ENCODE data around the gene PLXND1. TPM values are rescaled to one million over a fixed set of nuclear protein-coding genes. Genes with fewer than 3 reads are reported as not detected.

Gene PLXND1
- total RNA-seq, 2 donors from 2014 or later, result 73.1 to 83.2 TPM

- Histone ChIP-seq H3K9me3 (ENCODE audit: control insufficient read depth, low read length) (no peaks in the 10 kb centered on the region), H3K36me3 (ENCODE audit: control insufficient read depth, insufficient read depth, low read length) (peaks cover 19% of the 10 kb centered on the region), H3K4me1 (ENCODE audit: control insufficient read depth, insufficient read depth, low read length) (no peaks in the 10 kb centered on the region), H3K4me3 (ENCODE audit: low read length) (no peak overlapping the region), H3K27me3 (ENCODE audit: control insufficient read depth, insufficient read depth, low read length, poor library complexity, severe bottlenecking) (no peaks in the 10 kb centered on the region), H3K27ac (ENCODE audit: low read depth, low read length) (no peak overlapping the region), H3K9ac (ENCODE audit: extremely low read depth, low read length, poor library complexity, severe bottlenecking) (no peak overlapping the region)
- Mint-ChIP-seq H3K4me3 (no peak overlapping the region), H3K27me3 (ENCODE audit: insufficient read depth) (no peaks in the 10 kb centered on the region), H3K4me1 (no peaks in the 10 kb centered on the region), H3K27ac (peak overlapping the region; percentile 13), H3K9me3 (no peaks in the 10 kb centered on the region), H3K36me3 (ENCODE audit: low read depth) (peaks cover 33% of the 10 kb centered on the region)
- no peak for DNase-seq
- WGBS, 2 experiments (ENCODE audit: insufficient coverage in 1 of 2, insufficient read length in 1 of 2), result 93 to 96% methylated on average over 10 of the region's 10 CpGs
- TF ChIP-seq CTCF (conservative IDR thresholded peaks at IDR 0.05), result no peak
Observed at GRCh38 chr3:129514110-129514509, 92.4 kb downstream of the PLXND1 start.

GRCh38 chr3:129513705-129514104 is 92.8 kb downstream of the PLXND1 start:
- no peaks in the 10 kb centered on the region for H3K9me3 ChIP-seq (ENCODE audit: control insufficient read depth, low read length)
- Mint-ChIP-seq H3K27ac (peak overlapping the region; percentile 13), H3K27me3 (ENCODE audit: insufficient read depth) (no peaks in the 10 kb centered on the region), H3K4me3 (no peak overlapping the region), H3K4me1 (no peaks in the 10 kb centered on the region), H3K36me3 (ENCODE audit: low read depth) (peaks cover 30% of the 10 kb centered on the region), H3K9me3 (no peaks in the 10 kb centered on the region)
- no peak overlapping the region for H3K27ac ChIP-seq (ENCODE audit: low read depth, low read length)
- H3K4me3 ChIP-seq (ENCODE audit: low read length), result no peak overlapping the region
- H3K27me3 ChIP-seq (ENCODE audit: control insufficient read depth, insufficient read depth, low read length, poor library complexity, severe bottlenecking), result no peaks in the 10 kb centered on the region
- TF ChIP-seq CTCF (conservative IDR thresholded peaks at IDR 0.05), result no peak
- 92 to 96% methylated on average over 8 of the region's 8 CpGs for WGBS, 2 experiments (ENCODE audit: insufficient coverage in 1 of 2, insufficient read length in 1 of 2)
- peaks cover 19% of the 10 kb centered on the region for H3K36me3 ChIP-seq (ENCODE audit: control insufficient read depth, insufficient read depth, low read length)
- H3K4me1 ChIP-seq (ENCODE audit: control insufficient read depth, insufficient read depth, low read length), result no peaks in the 10 kb centered on the region
- DNase-seq, result no peak
- no peak overlapping the region for H3K9ac ChIP-seq (ENCODE audit: extremely low read depth, low read length, poor library complexity, severe bottlenecking)

GRCh38 chr3:129512595-129512994 is 93.9 kb downstream of the PLXND1 start:
- H3K9me3 Mint-ChIP-seq, result no peaks in the 10 kb centered on the region
- no peak overlapping the region for H3K4me3 Mint-ChIP-seq
- TF ChIP-seq CTCF (conservative IDR thresholded peaks at IDR 0.05), result no peak

More at GRCh38 chr3:129512595-129512994, 93.9 kb downstream of the PLXND1 start:
- no peak overlapping the region for H3K27ac ChIP-seq (ENCODE audit: low read depth, low read length)
- peaks cover 19% of the 10 kb centered on the region for H3K36me3 ChIP-seq (ENCODE audit: control insufficient read depth, insufficient read depth, low read length)
- no peaks in the 10 kb centered on the region for H3K27me3 ChIP-seq (ENCODE audit: control insufficient read depth, insufficient read depth, low read length, poor library complexity, severe bottlenecking)
- no peaks in the 10 kb centered on the region for H3K9me3 ChIP-seq (ENCODE audit: control insufficient read depth, low read length)
- Mint-ChIP-seq H3K27ac (peak overlapping the region; percentile 60), H3K27me3 (ENCODE audit: insufficient read depth) (no peaks in the 10 kb centered on the region), H3K4me1 (no peaks in the 10 kb centered on the region), H3K36me3 (ENCODE audit: low read depth) (peaks cover 33% of the 10 kb centered on the region)
- H3K4me1 ChIP-seq (ENCODE audit: control insufficient read depth, insufficient read depth, low read length), result no peaks in the 10 kb centered on the region
- H3K9ac ChIP-seq (ENCODE audit: extremely low read depth, low read length, poor library complexity, severe bottlenecking), result no peak overlapping the region
- H3K4me3 ChIP-seq (ENCODE audit: low read length), result no peak overlapping the region
- no peak for DNase-seq
